Nucleus accumbens (tissue), 56 donors: ENCODE data around the gene BRICD5.
"Not testable (repeated sequence)": the region's sequence is repeated elsewhere in the genome, so short reads cannot be mapped to it uniquely, and the experiment has no call there.

Experiments
- DNase-seq, 56 donors: peaks; one replicate each; lab custom pipeline; 2025; lab: John Stamatoyannopoulos, UW

The BRICD5 gene

DNA sequence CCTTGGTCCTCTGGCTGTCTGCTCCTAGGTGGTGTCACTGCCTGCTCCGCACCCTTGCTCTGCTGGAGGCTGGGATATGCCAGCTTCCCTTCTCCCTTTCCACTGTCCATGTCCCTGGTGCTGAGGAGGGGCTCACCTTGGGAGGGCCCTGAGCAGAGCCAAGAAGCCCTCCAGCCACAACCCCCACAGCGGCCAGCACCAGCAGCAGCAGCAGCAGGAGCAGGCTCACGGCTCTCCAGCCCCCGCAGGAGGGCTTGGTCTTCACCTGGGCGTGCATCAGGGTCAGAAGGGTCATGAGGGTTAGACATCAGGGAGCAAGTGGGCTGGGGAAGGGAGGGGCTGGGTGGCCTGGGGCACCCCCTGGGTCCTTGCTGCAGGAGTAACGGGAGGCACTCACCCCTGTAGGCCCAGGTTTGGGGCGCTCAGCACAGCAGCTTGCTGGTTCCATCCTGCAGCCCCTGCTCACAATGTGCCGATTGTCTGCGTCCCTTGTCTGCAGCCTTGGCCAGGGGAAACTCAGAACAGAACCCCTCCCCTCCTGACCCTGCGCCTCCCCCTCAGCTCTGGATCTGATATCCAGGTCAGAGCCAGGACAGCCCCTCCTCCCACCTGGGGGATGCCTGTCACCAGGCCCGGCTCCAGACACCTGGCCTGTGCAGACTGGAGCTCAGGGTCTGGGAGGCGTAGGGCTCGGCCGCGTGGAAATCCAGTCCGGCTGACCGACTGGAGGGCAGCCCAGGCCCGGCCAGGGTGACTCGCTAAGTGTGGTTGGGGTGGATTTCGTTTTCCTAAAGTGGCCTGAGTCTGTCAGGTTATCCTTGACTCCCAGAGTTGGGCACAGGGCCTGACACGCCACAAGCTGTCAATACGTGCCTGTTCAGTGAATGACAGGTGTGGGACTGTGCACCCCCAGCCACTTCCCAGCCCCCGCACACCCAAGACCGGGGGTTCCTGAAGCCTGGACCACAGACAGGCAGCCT, at the start of gene BRICD5:
TSS of gene BRICD5 (minus strand) at position 478 of the 980 bp plus-strand sequence. CDS start at position 448, 30 bp downstream.
- no peak for DNase-seq

DNA sequence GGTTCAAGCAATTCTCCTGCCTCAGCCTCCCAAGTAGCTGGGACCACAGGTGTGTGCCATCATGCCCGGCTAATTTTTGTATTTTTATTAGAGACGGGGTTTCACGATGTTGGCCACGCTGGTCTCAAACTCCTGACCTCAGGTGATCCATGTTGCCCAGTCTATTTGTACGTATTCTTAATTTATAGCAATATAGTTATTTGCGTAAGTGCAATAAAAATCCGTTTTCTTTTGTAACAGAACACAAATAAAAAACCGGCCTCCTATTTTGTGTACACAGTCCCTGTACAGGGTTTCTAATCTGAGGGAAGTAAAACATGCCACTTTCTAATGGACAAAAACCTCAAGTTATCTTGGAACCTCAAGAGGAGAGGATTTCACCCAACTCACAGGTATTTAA, 49.6 kb upstream of the BRICD5 start:
- DNase-seq: no peak

DNA sequence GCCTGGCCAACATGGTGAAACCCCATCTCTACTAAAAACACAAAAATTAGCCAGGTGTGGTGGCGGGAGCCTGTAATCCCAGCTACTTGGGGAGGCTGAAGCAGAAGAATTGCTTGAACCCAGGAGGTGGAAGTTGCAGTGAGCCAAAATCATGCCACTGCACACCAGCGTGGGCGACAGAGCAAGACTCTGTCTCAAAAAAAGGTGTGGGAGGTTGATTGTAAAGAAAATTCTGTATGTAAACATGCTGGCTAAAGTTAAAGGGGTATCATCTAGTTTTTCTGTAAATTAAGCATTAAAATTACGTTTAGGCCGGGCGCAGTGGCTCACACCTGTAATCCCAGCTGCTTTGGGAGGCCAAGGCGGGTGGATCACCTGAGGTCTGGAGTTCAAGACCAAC, 47.9 kb upstream of the BRICD5 start:
- DNase-seq: not testable (repeated sequence)

DNA sequence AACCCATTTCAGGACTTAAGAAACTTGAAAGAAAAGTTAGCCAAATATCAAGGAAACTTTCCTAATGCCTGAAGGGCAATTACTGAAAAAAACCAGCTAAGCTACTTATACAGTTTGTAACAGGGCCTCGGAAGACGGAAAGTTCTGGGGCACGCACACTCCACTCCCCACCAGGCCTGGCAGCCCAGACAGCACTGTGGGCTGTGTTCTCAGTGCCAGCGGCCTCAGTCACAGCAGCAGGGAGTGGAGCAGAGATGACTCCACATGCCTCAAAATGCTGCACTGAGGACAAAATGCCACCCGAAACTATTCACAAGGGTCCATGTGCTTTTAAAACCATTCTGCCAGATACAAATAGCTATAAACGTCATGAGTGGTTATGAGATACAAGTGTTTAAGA, 47.1 kb upstream of the BRICD5 start:
- no peak for DNase-seq

DNA sequence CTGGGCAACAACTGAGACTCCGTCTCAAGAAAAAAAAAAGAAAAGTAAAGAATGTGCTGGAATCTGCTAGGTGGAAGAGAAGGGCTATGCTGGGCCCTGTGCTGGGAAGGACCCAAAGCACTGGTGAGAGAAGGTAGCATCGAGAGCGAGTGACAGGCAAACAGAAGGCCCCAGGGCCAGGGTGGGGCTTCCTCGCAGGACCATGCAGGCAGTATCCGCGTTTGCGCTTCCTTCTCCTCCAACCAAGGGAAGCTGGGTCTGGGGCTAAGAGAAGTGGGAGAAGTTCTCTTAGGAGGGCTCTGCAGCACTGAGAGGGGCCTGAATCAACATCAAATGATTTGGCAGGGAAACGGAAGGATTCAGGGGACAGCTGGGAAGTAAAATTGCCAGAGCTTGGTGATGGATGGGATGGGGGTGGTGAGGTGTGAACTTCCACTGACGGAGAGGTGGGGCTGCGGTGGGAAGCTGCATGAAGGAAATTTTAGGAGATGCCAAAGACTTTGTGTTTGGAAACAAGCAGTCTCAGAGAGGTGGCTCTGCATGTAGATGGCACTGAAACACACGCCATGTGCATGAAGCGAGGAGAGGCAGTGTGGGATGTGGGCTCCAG, 46.0 kb upstream of the BRICD5 start:
- no peak for DNase-seq

DNA sequence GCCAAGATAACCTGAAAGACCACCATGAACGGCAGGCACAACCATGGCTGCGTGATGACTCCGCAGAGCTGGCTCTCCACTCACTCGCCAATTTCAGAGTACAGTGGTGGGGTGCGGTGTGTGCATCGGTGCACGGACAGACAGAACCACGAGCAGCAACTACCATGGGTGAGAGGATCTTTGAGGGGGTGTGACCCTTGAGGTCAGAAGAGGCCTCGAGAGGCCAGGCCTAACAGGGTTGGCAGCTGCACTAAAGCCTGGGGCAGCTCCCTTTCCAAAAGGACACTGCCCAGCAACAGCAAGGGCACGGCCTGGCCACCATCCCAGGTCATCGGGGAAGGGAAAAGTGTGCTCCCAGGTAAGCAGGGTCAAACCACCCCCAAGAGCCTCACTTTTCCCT, 42.6 kb upstream of the BRICD5 start:
- DNase-seq: no peak

DNA sequence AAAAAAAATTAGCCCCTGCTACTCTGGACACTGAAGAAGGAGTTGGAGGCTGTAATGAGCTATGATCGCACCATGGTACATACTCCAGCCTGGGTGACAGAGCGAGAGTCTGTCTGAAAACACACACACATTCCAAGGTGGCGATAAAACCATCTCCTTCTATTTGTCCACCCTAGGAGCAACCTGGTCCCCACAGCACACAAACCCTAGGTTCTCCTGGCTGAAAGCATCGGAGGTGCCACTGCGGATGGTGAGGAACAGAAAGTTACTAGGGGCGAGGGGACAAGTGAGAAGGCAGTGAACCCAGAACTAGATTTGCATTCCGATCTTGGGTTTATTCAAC, 42.1 kb upstream of the BRICD5 start:
- DNase-seq: no peak

DNA sequence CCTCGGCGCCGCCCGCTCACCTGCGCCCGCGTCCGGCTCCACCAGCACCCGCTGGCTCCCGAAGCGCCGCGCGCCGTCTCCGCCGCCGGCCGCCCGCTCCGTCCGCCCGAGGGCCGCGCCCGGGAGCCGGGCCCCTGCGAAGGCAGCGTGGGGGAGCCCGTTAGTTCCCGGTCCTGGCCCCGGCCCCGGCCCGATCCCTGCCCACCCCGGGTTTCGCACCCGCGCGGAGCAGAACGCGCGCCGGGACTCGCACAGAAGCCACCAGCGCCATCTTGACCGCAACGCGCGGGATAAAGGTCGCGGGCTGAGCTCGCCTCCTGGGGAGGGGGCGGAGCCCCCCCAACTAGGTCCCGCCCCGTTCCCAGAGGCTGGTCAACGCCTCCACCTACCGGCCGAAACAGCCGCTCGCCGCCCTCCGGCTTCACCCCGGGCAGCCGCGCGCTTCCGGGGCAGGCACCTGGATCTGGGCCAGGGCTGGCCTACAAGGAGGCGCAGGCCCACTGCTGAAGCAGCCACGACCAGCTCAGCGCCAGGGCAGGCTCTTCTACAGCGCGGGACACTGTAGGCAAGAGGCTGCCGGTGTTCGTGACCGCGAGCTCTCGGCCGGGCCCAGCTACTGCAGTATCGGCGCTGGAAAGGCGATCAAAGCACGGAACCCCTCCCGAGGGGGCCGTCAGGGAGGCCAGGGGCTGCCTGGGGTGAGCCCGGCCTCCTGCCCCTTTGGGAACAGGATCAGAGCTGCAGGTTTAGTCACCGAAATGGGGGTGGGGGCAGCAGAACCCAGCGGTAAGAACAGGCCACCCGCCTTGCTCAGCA, 40.8 kb upstream of the BRICD5 start, which contains the start of gene ECI1:
TSS of gene ECI1 (minus strand) at position 292 of the 816 bp plus-strand sequence. CDS start at position 271, 21 bp downstream.
- DNase-seq: peak; percentile 41 to 94 (median 88)

DNA sequence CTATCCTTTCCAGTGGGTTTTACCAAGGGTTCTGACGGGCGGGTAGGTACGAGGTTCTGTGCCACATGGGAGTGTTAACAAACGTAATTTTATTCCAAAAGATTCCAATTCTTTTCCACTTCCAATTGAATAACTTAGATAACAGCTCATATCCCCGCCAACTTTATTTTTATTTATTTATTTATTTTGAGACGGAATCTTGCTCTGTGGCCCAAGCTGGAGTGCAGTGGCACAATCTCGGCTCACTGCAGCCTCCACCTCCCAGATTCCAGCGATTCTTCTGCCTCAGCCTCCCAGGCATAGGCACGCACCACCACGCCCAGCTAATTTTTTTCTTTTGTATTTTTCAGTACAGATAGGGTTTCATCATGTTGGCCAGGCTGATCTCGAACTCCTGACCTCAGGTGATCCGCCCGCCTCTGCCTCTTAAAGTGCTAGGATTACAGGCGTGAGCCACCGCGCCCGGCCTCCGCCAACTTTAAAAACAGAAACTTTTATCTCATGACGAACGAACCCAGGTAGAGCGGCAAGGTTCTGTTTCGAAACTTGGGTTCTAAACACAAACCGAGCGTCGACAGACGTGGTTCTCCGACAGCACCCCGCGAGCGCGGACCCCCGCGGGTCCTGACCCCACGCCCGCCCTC, 40.1 kb upstream of the BRICD5 start:
- DNase-seq: no peak

DNA sequence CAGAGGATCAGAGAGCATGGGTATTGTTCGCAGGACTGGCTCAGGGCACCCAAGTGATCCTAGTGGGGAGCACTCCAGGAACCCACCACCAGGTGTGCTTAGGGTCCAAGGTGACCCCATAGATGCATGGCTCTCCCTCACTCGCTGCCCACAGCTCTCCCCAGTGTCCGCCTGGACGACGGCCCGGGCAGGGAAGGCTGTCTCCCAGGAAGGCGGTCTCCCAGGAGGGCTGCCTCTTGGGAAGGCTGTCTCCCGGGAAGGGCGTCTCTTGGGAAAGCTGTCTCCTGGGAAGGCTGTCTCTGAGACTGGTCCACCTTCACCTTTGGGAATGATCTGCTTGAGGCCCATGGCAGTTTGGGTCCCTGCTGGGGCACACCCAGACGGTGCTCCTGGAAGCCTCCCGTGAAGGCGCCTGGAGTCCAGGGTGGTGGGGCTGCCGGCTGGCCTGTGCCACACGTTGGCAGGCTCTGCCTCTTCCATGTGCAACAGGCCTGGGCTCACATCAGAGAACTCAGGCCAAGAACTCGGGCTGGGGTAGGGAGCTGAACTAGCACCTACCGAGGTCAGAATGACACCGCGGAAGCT, 35.7 kb upstream of the BRICD5 start:
- no peak for DNase-seq

DNA sequence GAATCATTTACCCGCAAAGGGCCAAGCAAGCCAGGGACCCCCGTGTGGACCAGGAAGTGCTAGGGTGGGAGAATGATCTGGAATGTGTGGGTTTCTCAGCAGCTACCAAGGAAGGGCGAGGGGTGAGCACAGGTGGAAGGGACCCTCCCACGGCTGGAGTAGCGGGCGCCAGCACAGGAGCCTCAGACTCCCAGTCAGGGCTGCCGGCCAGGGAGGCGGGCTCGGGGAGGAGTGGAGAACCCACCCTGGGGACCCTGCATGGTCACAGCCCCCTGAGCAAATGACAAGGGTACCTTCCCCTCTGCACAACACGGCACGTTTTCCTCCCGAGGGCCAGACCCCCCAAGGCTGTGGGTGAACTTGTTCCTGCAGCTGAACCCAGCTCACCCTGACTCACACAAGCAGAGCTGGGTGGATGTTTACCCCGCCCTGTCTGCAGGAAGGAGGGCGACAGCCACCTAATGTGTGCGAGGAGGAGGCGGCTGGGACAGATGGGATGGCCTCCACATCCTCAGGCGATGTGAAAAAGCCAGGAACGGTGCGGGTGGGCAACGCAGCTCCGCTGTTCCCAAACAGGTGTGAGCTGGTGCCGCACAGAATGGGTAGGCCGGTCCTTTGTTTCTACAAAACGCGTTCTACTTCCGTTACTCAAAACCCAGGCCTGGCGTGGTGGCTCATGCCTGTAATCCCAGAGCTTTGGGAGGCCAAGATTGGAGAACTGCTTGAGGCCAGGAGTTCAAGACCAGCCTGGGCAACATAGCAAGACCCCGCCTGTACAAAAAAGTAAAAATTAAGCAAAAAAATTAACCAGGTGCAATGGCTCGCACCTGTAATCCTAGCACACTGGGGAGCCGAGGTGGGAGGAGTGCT, 34.5 kb upstream of the BRICD5 start:
- DNase-seq: no peak

DNA sequence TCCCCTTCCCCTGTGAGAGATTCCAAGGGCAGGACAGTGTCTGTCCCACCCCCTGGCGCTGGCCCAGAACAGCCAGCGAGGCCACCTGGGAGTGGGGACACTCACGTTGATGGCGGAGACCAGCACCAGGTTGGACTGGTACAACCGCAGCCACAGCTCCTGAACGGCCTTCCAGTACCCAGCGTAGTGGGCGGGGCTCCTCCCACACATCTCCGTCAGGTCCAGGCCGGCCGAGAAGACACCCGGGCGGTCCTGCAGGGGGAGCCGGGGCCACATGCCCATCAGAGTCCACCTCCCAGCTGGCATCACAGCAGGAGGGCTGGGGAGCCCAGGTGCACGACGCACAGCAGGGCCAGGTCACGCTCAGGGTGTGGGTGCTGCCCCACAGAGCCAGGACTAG, 33.6 kb upstream of the BRICD5 start:
- no peak for DNase-seq

DNA sequence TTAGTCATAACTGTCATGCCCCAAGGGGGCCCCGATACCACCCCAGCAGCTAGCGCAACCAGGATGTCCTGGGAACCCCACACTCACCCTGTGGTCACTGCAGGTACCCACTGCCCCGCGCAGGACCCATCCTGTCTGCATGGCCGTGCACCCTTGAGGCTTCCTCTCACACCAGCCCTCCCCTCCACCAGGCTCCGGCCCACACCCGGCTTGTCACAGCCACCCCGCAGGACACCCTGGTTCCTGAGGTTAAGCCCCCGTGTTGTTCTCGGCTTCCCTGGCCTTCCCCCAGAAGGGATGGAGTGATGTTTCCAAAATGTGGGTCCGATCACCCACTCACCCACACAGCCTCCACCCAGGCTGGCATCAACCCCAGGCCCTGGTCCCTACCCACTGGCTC, 33.1 kb upstream of the BRICD5 start:
- DNase-seq: no peak

DNA sequence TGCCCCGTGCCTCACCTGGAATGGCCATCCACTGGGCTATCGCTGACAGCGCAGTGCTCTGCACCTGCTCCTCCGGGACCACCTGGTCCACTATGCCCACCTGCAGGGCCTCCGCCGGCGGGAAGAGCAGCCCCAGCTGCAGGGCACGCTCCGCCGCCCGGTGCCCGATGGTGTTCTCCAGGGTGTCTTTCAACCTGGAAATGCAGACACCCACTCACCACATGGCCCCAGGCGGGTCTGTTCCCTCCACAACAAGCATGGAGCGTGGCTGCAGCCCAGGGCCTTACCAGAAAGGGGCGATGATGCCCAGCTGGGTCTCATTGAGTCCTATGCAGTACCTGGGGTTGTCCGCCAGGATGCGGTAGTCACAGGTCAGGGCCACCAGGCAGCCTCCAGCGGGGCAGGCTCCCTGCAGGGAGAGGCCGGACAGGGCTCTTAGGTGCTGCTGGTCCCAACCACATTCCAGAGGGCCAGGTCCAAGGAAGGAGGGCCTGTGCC, 32.4 kb upstream of the BRICD5 start:
- no peak for DNase-seq

DNA sequence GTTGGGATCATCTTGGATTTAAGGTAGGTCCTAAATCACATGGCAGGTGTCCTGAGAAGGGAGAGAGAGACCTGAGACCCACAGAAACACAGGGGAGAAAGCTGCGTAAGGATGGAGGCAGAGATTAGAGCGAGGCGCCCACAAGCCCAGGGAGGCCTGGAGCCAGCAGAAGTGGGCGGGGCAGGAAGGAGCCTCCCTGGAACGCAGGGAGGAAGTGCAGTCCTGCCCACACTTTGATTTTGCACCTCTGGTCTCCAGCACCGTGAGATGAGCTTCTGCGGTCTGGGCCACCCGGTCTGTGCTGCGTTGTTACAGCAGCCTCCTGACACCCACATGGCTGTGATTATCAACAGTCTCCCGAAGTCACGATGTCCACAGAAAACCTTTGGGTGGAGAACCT, 31.9 kb upstream of the BRICD5 start:
- no peak for DNase-seq

DNA sequence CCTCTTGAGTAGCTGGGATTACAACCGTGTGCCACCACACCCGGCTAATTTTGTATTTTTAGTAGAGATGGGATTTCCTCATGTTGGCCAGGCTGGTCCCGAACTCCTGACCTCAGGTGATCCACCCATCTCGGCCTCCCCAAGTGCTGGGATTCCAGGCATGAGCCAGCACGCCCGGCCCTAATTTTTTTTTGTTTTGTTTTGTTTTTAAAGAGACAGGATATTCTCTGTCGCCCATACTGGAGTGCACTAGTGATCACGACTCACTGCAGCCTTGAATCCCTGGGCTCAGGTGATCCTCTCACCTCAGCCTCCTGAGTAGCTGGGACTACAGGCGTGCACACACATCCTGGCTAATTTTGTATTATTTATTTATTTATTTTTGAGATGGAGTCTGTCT, 29.7 kb upstream of the BRICD5 start:
- DNase-seq: not testable (repeated sequence)

DNA sequence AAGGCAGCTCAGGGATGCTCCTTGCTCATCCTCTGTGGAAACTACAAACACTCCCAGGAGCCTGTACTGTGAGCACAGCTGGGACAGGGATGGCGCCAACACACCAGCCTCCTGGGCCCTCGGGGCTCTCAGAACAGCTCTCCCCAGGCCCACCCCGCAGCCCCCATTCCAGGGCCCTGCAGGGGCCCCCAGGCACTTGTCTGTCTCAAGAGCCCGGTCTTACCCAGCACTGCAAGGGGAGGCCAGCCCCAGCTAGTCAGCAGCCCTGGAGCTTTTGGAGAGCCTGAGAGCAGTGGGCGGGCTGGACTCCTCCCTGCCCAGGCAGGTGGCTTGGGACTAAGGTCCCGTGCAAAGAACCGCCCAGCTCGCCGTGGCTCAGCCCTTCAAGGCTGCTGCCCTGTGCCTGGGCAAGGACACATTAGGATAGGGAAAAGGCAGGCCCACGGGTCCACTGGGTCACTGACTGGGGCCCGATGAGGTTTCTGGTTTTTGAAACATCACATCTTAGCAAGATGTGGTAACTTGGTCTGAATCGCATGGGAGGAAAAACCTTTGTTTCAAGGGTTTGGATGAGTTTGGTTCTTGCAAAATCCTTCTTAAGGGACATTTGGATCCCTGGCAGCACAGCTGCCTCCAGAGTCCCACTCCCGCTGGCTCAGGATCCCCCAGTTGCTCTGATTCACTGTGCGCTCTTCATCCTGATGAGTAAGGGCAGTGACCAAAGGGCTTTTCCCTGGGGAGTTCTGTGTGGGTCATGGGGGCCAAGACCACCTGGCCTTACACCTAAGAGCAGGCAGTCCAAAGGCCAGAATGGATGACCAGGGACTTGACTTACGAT, 28.4 kb upstream of the BRICD5 start:
- DNase-seq: no peak
